SKM-1 (cell line): ENCODE data around the gene PKIG.
"Not testable (repeated sequence)": the region's sequence is repeated elsewhere in the genome, so short reads cannot be mapped to it uniquely, and the experiment has no call there.

Source experiments
- DNase-seq: peaks from one replicate; lab custom pipeline; 2025; ENCODE audit not compliant: unreplicated experiment; lab: John Stamatoyannopoulos, UW

PKIG gene

GRCh38 chr20:44637522-44638372 lies 55.4 kb downstream of the PKIG start:
- DNase-seq = no peak

- no peak for DNase-seq
Observed at GRCh38 chr20:44640522-44640921, 58.1 kb downstream of the PKIG start.

DNA sequence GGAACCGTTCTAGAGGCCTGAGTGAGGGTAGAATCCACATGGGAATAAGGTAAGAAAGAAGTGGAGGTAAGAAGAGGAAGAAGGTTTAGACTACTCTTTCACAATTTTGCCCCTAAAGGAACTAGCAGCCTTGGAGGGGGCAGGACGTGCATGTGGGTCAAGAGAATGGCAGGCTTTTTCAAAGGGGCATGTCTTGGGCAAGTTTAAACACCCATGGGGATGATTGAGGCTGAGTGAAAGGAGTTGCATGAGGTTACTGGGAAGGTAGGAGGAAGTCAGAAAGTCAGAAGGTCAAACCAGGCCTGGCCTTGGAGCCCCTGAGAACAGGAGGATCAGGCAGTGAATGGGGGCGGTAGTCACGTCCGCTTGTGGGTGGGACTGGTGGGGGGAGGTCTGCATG lies 58.9 kb downstream of the PKIG start:
- peak; percentile 91 for DNase-seq

GRCh38 chr20:44642203-44643153 lies 60.1 kb downstream of the PKIG start:
- DNase-seq = peak; percentile 80

DNA sequence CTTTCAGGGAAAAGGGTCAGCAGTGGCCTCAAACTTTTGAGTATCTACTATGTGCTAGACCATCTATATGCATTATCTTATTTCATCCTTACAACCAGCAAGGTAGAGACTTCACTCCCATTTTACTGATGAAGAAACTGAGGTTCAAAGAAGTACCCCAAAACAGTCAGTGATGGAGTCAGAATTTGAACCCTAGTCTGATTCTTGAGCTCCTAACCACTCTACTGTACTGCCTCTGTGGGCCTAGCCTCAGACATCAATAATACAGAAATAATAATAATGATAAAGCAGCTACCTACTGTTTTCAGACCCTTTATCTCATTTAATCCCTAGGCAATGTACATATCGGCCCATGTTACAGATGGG lies 60.8 kb downstream of the PKIG start:
- DNase-seq = no peak

- DNase-seq = no peak
Observed at GRCh38 chr20:44643596-44644229, 61.3 kb downstream of the PKIG start.

- no peak for DNase-seq
Observed at GRCh38 chr20:44644230-44644617, 61.8 kb downstream of the PKIG start.

- DNase-seq = no peak
Observed at GRCh38 chr20:44644667-44645131, 62.3 kb downstream of the PKIG start.

DNA sequence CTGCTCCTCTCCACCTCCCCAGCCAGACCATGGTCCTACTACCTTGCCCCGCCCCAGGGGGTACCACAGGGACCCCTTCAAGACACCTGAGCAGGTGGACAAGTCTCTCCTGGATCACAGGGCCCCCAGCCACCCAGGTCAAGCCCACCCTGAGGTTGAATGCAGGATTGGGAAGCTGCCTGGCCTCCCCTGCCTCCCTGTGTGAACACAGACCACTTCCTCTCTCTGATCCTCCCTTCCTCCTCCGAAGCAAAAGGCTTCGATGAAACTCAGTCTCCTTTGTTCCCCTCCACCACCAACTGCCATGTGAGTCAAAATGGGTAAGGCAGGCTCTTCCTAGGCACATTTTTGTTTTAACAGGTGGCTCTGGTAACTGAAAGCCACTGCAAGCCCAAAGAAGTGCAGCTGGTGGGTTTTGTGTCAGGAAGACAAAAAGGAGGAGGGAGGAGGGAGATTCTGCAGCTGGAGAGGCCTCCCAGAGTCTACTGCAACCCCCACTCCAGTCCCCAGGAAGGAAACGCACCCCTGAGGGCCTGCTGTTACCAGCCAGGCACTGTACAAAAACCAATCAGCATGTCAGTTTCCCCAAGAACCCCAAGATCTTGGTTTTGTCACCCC lies 63.8 kb downstream of the PKIG start:
- DNase-seq = peak; percentile 72

DNA sequence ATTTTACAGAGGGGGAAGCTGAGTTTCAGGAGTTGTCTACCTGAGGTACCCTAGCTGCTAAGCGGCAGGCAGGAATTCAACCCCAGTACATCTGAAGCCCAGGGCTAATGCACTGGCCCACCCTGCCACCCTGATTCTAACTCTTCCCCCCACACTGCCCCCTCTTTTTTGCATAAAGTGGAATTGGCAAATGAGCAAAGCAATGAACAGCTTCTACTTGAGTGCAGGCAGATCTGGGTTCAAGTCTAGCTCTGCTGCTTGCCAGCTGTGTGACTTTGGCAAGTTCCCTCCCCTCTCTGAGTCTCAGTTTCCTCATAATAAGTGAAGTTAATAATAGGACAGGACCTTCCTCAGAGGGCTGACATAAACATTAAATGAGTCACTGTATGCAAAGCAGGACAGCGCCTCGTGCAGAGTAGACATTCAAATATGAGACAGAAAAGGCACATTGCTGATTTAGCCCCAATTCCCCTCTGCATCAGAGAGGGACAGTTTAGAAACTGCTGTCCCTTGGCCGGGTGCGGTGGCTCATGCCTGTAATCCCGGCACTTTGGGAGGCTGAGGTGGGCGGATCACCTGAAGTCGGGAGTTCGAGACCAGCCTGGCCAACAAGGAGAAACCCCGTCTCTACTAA lies 64.4 kb downstream of the PKIG start:
- DNase-seq = no peak

- DNase-seq = no peak
Observed at GRCh38 chr20:44648068-44648467, 65.7 kb downstream of the PKIG start.

DNA sequence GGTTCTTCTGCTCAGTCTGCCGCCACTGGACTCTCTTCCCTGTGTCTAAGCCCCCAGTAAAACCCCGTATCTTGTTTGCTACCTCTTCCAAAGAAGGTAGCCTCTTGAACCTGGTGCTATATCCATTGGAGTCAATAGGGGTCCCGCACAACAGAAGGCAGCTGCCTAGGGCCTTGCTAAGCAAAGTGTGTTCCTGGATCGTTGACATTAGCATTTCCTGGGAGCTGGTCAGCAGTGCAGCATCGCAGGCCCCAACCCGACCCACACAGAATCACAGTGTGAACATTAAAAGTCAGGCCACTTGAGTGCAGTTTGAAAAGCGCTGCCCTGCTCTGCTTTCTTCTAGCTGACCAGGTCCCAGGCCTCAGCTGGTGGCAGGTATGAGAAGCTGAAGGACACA lies 66.2 kb downstream of the PKIG start:
- no peak for DNase-seq

DNA sequence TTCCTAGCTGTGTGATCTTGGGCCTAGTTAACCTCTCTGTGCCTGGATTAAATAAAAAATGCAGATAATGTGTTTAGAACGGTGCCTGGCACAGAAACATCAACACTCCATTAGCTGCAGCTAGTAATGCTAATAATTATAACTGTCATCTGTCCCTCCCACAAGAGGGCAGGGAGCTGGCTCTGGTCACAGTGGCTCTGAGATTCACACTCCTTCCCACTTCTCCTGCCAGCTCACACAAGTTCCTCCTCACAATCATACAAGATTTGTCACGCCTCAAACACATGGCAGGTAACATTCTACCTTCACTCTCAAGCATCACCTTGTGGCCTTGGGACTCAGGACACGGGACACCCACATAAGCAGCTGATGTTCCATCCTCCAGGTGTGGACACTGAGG lies 66.7 kb downstream of the PKIG start:
- DNase-seq = no peak

DNA sequence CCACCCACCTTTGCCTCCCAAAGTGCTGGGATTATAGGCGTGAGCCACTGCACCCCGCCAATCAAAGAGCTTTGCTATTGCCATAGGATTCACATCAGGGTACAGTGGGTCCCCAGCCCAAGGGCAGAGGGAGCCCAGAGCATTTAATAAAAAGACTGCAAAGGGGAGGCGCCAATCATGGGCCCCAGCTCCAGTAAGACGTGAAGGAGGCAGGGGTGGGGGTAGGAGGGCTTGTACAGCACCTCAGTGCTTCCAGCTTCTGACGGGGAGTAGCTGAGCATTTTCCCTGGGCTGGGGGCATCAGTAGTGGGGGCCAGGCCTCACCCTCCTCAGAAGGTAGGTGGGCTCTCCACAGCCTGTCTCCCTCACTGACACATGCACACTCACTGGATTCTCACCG lies 67.6 kb downstream of the PKIG start:
- no peak for DNase-seq

DNA sequence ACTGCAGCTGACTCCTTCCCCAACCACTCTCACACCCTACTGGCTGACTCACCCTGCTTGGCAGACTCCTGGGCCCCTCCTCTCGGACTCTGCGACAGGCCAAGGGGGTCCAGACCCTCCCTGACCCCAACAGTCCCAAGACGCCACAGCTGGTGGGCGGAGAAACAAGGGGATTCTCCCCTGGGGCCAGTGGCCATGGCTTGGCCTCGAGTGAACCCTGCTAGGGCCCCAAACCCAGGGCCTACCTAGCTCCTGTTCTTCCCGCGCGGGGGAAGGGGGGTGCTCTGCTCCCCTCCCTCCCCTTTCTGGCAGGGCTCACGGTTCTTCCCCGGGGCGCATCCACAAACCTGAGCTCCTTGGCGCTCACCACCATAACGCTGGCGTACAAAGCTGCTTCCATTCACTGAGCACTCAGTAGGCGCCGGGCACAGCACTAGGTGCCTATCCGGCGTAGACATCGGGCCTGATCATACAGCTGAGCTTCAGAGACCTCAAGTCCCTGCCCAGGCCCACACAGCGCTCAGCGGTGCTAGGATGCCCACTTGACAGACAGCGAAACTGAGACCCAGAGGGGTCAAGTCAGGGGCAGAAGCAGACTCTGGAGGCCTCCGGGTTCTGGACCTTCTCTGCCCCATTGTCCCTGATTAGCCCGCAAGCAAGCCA lies 68.5 kb downstream of the PKIG start:
- DNase-seq = no peak

- no peak for DNase-seq
Observed at GRCh38 chr20:44651434-44651683, 69.0 kb downstream of the PKIG start.

GRCh38 chr20:44651684-44652423 lies 69.5 kb downstream of the PKIG start, which contains the start of gene ADA:
Gene ADA, minus strand, starts transcription at chr20:44651699. Its CDS starts 92 bp downstream, at chr20:44651607.
- DNase-seq = no peak

GRCh38 chr20:44653546-44653945 lies 71.2 kb downstream of the PKIG start:
- DNase-seq = no peak

DNA sequence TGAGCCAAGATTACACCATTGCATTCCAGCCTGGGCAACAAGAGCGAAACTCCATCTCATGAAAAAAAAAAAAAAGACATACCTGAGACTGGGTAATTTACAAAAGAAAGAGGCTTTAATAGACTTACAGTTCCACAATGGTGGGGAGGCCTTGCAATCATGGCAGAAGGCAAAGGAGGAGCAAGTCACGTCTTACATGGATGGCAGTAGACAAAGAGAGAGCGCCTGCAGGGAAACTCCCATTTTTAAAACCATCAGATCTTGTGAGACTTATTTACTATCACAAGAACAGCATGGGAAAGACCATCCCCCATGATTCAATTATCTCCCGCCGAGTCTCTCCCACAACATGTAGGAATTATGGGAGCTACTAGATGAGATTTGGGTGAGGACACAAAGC lies 71.8 kb downstream of the PKIG start:
- not testable (repeated sequence) for DNase-seq

GRCh38 chr20:44656448-44656847 lies 74.1 kb downstream of the PKIG start:
- DNase-seq = no peak
